SU-DHL-6 (cell line): ENCODE results near the gene SEPTIN1.
"Not testable (repeated sequence)": the region's sequence is repeated elsewhere in the genome, so short reads cannot be mapped to it uniquely, and the experiment has no call there.

ENCODE experiments used
- EZH2phosphoT487 ChIP-seq: fragments of 200-600 bp; sonication (generic), shearing (Covaris generic); conservative IDR thresholded peaks from 2 replicates; pipeline ENCODE4 v1.6.1; 2018; ENCODE audit warnings: mild to moderate bottlenecking, antibody characterized with exemption, low read length, moderate library complexity, mixed read lengths
- TF ChIP-seq, protein P1 (sequence below): fragments of 200-600 bp; sonication (generic); IDR thresholded peaks from one replicate; pipeline ENCODE4 v1.5.1; 2017; ENCODE audit warnings: antibody characterized with exemption, mild to moderate bottlenecking, low read length, moderate library complexity; ENCODE audit not compliant: insufficient read depth, poor library complexity, severe bottlenecking

- TF ChIP-seq, protein P1, sequence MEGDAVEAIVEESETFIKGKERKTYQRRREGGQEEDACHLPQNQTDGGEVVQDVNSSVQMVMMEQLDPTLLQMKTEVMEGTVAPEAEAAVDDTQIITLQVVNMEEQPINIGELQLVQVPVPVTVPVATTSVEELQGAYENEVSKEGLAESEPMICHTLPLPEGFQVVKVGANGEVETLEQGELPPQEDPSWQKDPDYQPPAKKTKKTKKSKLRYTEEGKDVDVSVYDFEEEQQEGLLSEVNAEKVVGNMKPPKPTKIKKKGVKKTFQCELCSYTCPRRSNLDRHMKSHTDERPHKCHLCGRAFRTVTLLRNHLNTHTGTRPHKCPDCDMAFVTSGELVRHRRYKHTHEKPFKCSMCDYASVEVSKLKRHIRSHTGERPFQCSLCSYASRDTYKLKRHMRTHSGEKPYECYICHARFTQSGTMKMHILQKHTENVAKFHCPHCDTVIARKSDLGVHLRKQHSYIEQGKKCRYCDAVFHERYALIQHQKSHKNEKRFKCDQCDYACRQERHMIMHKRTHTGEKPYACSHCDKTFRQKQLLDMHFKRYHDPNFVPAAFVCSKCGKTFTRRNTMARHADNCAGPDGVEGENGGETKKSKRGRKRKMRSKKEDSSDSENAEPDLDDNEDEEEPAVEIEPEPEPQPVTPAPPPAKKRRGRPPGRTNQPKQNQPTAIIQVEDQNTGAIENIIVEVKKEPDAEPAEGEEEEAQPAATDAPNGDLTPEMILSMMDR = peak; percentile 38
- TF ChIP-seq EZH2phosphoT487 = not testable (repeated sequence)
Observed at GRCh38 chr16:30341971-30342370, 40.4 kb downstream of the SEPTIN1 start.
